ENCODE results near the gene RIT2.

Gene RIT2

DNA sequence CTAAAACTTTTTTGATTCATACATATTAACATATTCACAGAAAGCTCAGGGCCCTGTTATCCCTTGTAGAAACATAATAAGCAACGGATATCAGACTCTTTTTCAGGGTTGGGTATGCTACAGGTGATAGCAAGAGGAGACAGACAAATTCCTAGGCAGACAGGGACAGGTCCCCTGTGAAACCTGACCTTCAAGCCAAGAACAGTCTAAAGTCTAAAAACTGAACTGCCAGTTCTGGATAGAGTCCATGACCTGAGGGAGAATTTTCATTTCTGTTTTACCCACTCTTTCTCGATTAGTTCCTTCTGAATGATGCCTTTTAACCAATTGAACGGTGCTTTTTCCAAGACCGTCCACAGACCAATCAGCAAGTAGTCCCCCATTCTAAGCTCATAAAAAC lies 54.2 kb downstream of the RIT2 start:
- Histone ChIP-seq H3K36me3 (ENCODE audit: control insufficient read depth in 2 of 2, insufficient read depth in 2 of 2, low read length in 2 of 2) (no peaks in the 10 kb centered on the region), H3K27me3 (ENCODE audit: control insufficient read depth in 2 of 2, insufficient read depth in 2 of 2, low read length in 2 of 2) (no peaks in the 10 kb centered on the region), H3K4me1 (ENCODE audit: control insufficient read depth in 2 of 2, insufficient read depth in 2 of 2, low read length in 2 of 2) (no peaks in the 10 kb centered on the region), H3K4me3 (ENCODE audit: low read length in 2 of 2) (no peak overlapping the region), H3K9me3 (ENCODE audit: control insufficient read depth in 2 of 2, low read length in 2 of 2) (no peaks in the 10 kb centered on the region), H3K27ac (ENCODE audit: low read depth in 2 of 2, low read length in 2 of 2) (no peak overlapping the region), H3K9ac (ENCODE audit: low read depth in 1 of 2, low read length in 2 of 2) (no peak overlapping the region)

DNA sequence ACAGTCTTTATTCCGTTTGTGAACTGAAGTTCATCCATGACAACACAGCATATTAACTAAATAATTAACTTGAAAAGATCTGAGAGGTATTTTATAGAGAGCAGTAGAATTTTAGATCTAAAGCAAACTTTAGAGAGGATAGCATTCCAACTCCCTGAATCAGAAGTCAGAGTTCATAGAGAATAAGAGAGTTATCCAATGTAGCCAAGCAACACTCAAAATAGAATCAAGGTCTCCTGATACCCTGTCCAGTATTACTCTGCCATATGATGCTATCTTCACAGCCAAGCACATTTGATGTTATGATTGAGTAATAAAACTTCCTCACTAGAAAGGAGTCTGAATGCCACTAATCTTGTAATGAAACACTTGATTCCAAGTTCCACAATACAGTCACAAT lies 55.5 kb downstream of the RIT2 start:
- no peaks in the 10 kb centered on the region for H3K9me3 ChIP-seq (ENCODE audit: control insufficient read depth in 2 of 2, low read length in 2 of 2)
- H3K9ac ChIP-seq (ENCODE audit: low read depth in 1 of 2, low read length in 2 of 2), result no peak overlapping the region
- H3K4me3 ChIP-seq (ENCODE audit: low read length in 2 of 2), result no peak overlapping the region
- no peaks in the 10 kb centered on the region for H3K27me3 ChIP-seq (ENCODE audit: control insufficient read depth in 2 of 2, insufficient read depth in 2 of 2, low read length in 2 of 2)
- H3K36me3 ChIP-seq (ENCODE audit: control insufficient read depth in 2 of 2, insufficient read depth in 2 of 2, low read length in 2 of 2), result no peaks in the 10 kb centered on the region
- H3K4me1 ChIP-seq (ENCODE audit: control insufficient read depth in 2 of 2, insufficient read depth in 2 of 2, low read length in 2 of 2), result no peaks in the 10 kb centered on the region
- H3K27ac ChIP-seq (ENCODE audit: low read depth in 2 of 2, low read length in 2 of 2), result no peak overlapping the region

DNA sequence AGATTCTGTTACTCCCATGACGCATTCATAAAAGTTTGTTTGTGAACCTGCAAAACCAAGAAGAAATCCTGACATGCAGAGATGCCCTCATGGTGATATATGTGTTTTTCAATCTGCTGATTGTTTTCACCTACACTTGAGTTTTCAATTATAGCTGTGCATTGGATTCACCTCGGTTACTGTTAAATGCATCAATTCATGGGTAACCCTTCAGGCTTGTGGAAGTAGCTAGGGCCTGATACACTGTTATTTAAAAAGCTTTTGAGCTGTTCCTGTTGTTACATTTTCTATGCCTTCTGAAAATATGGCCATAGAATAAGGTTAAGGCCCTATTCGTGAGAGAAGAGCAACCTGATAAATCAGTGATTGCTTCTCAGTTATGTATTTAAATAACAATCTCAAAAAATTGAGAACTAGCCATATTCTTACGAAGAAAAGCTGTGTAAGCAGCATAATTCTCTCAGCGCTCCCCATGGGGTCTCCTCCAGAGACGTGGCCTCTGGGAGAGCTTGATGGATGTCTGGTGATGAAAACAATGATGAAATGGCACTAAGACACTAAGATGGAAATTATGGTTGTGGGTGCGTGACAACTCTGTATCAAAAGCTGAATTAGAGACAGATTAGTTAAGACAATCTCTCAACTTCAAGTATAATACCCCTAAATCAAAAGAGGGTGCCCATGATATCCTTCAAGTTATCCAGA lies 60.5 kb downstream of the RIT2 start:
- Histone ChIP-seq H3K36me3 (ENCODE audit: control insufficient read depth in 2 of 2, insufficient read depth in 2 of 2, low read length in 2 of 2) (no peaks in the 10 kb centered on the region), H3K4me3 (ENCODE audit: low read length in 2 of 2) (no peak overlapping the region), H3K9ac (ENCODE audit: low read depth in 1 of 2, low read length in 2 of 2) (no peak overlapping the region), H3K4me1 (ENCODE audit: control insufficient read depth in 2 of 2, insufficient read depth in 2 of 2, low read length in 2 of 2) (no peaks in the 10 kb centered on the region), H3K9me3 (ENCODE audit: control insufficient read depth in 2 of 2, low read length in 2 of 2) (no peaks in the 10 kb centered on the region), H3K27ac (ENCODE audit: low read depth in 2 of 2, low read length in 2 of 2) (no peak overlapping the region), H3K27me3 (ENCODE audit: control insufficient read depth in 2 of 2, insufficient read depth in 2 of 2, low read length in 2 of 2) (no peaks in the 10 kb centered on the region)

DNA sequence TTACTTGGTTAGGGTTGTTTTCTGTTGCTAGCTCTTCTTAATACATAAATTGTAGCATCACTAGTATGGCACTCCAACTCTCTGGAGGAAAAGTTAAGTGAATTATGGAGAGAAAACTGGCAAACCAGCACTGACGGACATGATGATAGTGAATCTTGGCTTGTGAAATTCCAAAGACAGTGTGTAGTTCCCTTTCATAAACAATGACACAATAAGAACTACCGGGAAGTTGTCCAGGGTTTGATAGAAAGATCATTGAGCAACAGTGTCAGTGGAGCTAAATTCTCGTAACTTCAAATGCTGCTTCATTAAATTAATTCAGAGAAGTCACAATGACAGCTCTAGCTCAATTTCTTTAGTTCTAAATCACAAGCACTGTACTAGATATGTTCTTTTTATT lies 66.5 kb downstream of the RIT2 start:
- H3K4me3 ChIP-seq (ENCODE audit: low read length in 2 of 2), result no peak overlapping the region

DNA sequence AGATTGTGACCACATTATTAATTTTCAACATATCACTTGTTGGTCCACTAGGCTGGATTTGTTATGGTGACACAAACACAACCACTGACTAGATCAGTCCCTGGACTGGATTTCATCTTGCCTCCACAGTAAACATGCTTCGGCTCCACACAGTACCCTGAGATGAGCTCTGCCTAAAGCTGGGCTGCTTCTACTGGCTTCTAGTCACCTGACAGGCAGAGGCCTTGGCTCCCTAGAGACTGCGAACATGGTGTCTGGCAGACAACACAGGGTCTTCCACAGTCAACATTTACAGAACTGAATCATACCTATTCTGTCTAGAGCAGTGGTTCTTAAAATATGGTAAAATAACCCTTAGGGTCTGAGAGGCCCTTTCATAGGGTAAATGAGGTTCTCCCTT lies 69.2 kb downstream of the RIT2 start:
- Histone ChIP-seq H3K9me3 (ENCODE audit: control insufficient read depth in 2 of 2, low read length in 2 of 2) (no peaks in the 10 kb centered on the region), H3K36me3 (ENCODE audit: control insufficient read depth in 2 of 2, insufficient read depth in 2 of 2, low read length in 2 of 2) (no peaks in the 10 kb centered on the region), H3K27ac (ENCODE audit: low read depth in 2 of 2, low read length in 2 of 2) (no peak overlapping the region), H3K4me1 (ENCODE audit: control insufficient read depth in 2 of 2, insufficient read depth in 2 of 2, low read length in 2 of 2) (no peaks in the 10 kb centered on the region), H3K27me3 (ENCODE audit: control insufficient read depth in 2 of 2, insufficient read depth in 2 of 2, low read length in 2 of 2) (no peaks in the 10 kb centered on the region), H3K9ac (ENCODE audit: low read depth in 1 of 2, low read length in 2 of 2) (no peak overlapping the region), H3K4me3 (ENCODE audit: low read length in 2 of 2) (no peak overlapping the region)

More for the DNA sequence above, 66.5 kb downstream of the RIT2 start:
- Histone ChIP-seq H3K27me3 (ENCODE audit: control insufficient read depth in 2 of 2, insufficient read depth in 2 of 2, low read length in 2 of 2) (no peaks in the 10 kb centered on the region), H3K9ac (ENCODE audit: low read depth in 1 of 2, low read length in 2 of 2) (no peak overlapping the region), H3K36me3 (ENCODE audit: control insufficient read depth in 2 of 2, insufficient read depth in 2 of 2, low read length in 2 of 2) (no peaks in the 10 kb centered on the region), H3K27ac (ENCODE audit: low read depth in 2 of 2, low read length in 2 of 2) (no peak overlapping the region), H3K9me3 (ENCODE audit: control insufficient read depth in 2 of 2, low read length in 2 of 2) (no peaks in the 10 kb centered on the region), H3K4me1 (ENCODE audit: control insufficient read depth in 2 of 2, insufficient read depth in 2 of 2, low read length in 2 of 2) (no peaks in the 10 kb centered on the region)

DNA sequence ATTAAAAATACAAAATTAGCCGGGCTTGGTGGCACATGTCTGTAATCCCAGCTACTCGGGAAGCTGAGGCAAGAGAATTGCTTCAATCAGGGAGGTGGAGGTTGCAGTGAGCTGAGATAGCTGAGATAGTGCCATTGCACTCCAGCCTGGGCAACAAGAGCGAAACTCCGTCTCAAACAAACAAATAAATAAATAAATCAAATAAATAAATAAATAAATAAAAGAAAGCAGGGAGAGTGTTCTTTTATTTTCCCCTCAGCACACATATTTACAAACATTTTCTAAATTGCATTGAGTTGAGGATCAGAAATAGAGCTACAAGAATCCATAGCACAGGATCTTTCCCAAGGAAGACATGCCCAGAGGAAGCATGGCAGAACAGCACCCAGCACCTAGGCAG lies 71.9 kb downstream of the RIT2 start:
- Histone ChIP-seq H3K4me1 (ENCODE audit: control insufficient read depth in 2 of 2, insufficient read depth in 2 of 2, low read length in 2 of 2) (no peaks in the 10 kb centered on the region), H3K27me3 (ENCODE audit: control insufficient read depth in 2 of 2, insufficient read depth in 2 of 2, low read length in 2 of 2) (no peaks in the 10 kb centered on the region), H3K27ac (ENCODE audit: low read depth in 2 of 2, low read length in 2 of 2) (no peak overlapping the region), H3K4me3 (ENCODE audit: low read length in 2 of 2) (no peak overlapping the region), H3K9ac (ENCODE audit: low read depth in 1 of 2, low read length in 2 of 2) (no peak overlapping the region), H3K9me3 (ENCODE audit: control insufficient read depth in 2 of 2, low read length in 2 of 2) (no peaks in the 10 kb centered on the region), H3K36me3 (ENCODE audit: control insufficient read depth in 2 of 2, insufficient read depth in 2 of 2, low read length in 2 of 2) (no peaks in the 10 kb centered on the region)

DNA sequence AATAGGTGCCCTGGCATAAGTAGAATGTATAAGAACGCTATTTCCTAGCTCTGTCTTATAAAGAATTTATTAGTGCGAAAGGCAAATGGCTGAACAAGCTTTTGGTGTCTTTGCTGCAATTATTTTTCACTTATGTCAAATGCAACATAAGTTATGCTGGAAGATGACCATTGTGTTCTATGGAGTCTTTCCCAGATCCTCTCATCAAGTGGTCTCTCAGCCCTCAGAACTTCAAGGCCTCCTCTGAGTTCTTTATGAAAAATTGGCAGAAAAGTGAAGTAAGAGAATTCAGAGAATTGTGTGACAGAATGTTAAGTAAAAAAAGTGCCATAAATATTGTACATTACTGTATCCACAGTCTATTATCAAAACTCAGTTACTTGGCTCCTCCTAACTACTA lies 75.2 kb downstream of the RIT2 start:
- H3K27ac ChIP-seq (ENCODE audit: low read depth in 2 of 2, low read length in 2 of 2), result no peak overlapping the region
- H3K27me3 ChIP-seq (ENCODE audit: control insufficient read depth in 2 of 2, insufficient read depth in 2 of 2, low read length in 2 of 2), result no peaks in the 10 kb centered on the region
- H3K4me3 ChIP-seq (ENCODE audit: low read length in 2 of 2), result no peak overlapping the region
- H3K9me3 ChIP-seq (ENCODE audit: control insufficient read depth in 2 of 2, low read length in 2 of 2), result no peaks in the 10 kb centered on the region
- H3K4me1 ChIP-seq (ENCODE audit: control insufficient read depth in 2 of 2, insufficient read depth in 2 of 2, low read length in 2 of 2), result no peaks in the 10 kb centered on the region
- H3K36me3 ChIP-seq (ENCODE audit: control insufficient read depth in 2 of 2, insufficient read depth in 2 of 2, low read length in 2 of 2), result no peaks in the 10 kb centered on the region
- H3K9ac ChIP-seq (ENCODE audit: low read depth in 1 of 2, low read length in 2 of 2), result no peak overlapping the region

DNA sequence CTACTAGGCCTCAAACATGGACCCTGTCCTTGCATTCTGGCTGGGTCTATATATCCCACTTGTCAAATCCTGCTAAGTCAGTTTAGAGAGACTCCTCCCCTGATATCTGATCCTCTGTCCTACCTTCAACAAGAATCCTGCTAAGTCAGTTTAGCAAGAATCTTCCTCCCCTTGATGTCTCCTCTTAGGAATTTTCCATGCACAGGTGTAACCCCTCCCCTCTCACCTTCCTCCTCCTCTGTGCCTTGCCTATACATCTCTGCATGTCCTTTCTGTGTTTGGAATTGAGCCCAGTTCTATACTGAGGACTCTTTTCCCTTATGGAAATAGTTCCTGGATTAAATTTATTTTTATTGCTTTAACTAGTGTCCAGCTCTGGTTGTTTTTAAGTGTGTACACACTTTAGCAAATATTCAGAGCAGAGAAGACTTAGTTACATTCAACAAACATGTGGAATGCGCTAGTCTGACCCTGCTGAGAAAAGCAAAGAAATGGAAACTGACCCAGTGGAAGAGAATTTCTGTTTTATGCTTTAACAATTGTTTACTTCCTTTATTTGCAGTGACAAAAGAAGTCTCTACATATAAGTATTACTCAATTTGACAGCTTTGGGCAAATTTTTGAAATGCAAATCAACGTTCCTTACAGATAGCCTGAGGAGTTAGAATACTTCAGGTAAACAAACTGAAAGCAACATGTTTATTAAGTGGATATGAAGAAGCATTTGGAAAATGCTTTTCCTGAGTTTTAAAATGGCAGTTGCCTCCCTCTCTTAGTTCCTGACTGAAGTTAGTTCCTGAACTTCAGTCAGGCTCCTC lies 80.6 kb downstream of the RIT2 start:
- no peaks in the 10 kb centered on the region for H3K9me3 ChIP-seq (ENCODE audit: control insufficient read depth in 2 of 2, low read length in 2 of 2)
- no peaks in the 10 kb centered on the region for H3K4me1 ChIP-seq (ENCODE audit: control insufficient read depth in 2 of 2, insufficient read depth in 2 of 2, low read length in 2 of 2)
- H3K27me3 ChIP-seq (ENCODE audit: control insufficient read depth in 2 of 2, insufficient read depth in 2 of 2, low read length in 2 of 2), result no peaks in the 10 kb centered on the region

DNA sequence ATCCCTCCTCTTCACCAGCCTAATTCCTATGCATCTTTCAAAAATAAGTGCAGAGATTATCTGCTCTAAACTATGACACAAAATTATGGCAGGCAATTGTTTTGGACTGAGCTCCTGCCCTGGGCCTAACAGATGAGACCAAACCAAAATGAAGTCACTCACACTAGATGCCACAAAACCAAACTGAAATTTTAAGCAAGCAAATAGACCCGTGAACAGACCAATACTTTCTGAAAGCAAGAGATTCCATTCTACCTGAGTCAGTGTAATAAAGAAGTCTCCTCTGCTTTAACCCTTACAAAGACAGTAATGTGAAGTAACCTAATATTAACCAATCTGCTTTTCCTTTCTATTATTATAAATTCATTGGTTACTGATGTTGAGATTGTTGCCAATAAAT lies 84.3 kb downstream of the RIT2 start:
- Histone ChIP-seq H3K4me3 (ENCODE audit: low read length in 2 of 2) (no peak overlapping the region), H3K36me3 (ENCODE audit: control insufficient read depth in 2 of 2, insufficient read depth in 2 of 2, low read length in 2 of 2) (no peaks in the 10 kb centered on the region), H3K9ac (ENCODE audit: low read depth in 1 of 2, low read length in 2 of 2) (no peak overlapping the region), H3K27me3 (ENCODE audit: control insufficient read depth in 2 of 2, insufficient read depth in 2 of 2, low read length in 2 of 2) (no peaks in the 10 kb centered on the region), H3K9me3 (ENCODE audit: control insufficient read depth in 2 of 2, low read length in 2 of 2) (no peaks in the 10 kb centered on the region), H3K27ac (ENCODE audit: low read depth in 2 of 2, low read length in 2 of 2) (no peak overlapping the region), H3K4me1 (ENCODE audit: control insufficient read depth in 2 of 2, insufficient read depth in 2 of 2, low read length in 2 of 2) (no peaks in the 10 kb centered on the region)

More for the DNA sequence above, 80.6 kb downstream of the RIT2 start:
- Histone ChIP-seq H3K9ac (ENCODE audit: low read depth in 1 of 2, low read length in 2 of 2) (no peak overlapping the region), H3K4me3 (ENCODE audit: low read length in 2 of 2) (no peak overlapping the region), H3K36me3 (ENCODE audit: control insufficient read depth in 2 of 2, insufficient read depth in 2 of 2, low read length in 2 of 2) (no peaks in the 10 kb centered on the region), H3K27ac (ENCODE audit: low read depth in 2 of 2, low read length in 2 of 2) (no peak overlapping the region)

DNA sequence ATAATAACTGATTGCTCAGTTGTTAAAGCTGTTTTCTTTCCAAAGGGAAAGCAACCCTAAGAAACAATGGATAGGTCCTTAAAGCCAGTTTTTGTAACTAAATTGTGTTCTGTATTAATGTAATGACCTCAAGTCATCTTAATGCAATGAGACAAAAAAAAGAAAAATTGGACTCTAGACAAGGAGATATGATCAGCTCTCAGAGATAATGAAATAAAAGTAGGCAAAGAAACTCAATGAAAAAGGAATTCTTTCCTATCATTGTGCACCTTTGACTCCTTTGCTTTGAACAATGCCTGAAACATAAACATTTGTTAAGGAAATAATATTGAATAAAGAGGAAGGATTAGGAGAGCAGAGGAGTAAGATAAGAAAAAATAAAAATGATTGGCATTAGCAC lies 86.1 kb downstream of the RIT2 start:
- Histone ChIP-seq H3K4me3 (ENCODE audit: low read length in 2 of 2) (no peak overlapping the region), H3K4me1 (ENCODE audit: control insufficient read depth in 2 of 2, insufficient read depth in 2 of 2, low read length in 2 of 2) (no peaks in the 10 kb centered on the region), H3K9me3 (ENCODE audit: control insufficient read depth in 2 of 2, low read length in 2 of 2) (no peaks in the 10 kb centered on the region), H3K27ac (ENCODE audit: low read depth in 2 of 2, low read length in 2 of 2) (no peak overlapping the region), H3K9ac (ENCODE audit: low read depth in 1 of 2, low read length in 2 of 2) (no peak overlapping the region), H3K27me3 (ENCODE audit: control insufficient read depth in 2 of 2, insufficient read depth in 2 of 2, low read length in 2 of 2) (no peaks in the 10 kb centered on the region), H3K36me3 (ENCODE audit: control insufficient read depth in 2 of 2, insufficient read depth in 2 of 2, low read length in 2 of 2) (no peaks in the 10 kb centered on the region)

Measured in mucosa of rectum (tissue), 2 donors.